ENCODE measurements around the gene GP9.
"Not testable (repeated sequence)": the region's sequence is repeated elsewhere in the genome, so short reads cannot be mapped to it uniquely, and the experiment has no call there.

Gene GP9

GRCh38 chr3:129063841-129064482 lies 3.4 kb downstream of the GP9 start:
- Histone ChIP-seq H3K4me1 (no peaks in the 10 kb centered on the region), H3K36me3 (replicated peaks) (no peaks in the 10 kb centered on the region), H3K4me3 (no peak overlapping the region), H3K27me3 (ENCODE audit: low read depth) (no peaks in the 10 kb centered on the region), H3K9me3 (no peaks in the 10 kb centered on the region)
- DNase-seq (ENCODE audit: low spot score in 2 of 2) = no peak
- in situ Hi-C loops (cut with MboI; ENCODE audit: low sequenced_read_pairs) = no loop called here

- in situ Hi-C loops (cut with MboI; ENCODE audit: low sequenced_read_pairs) = no loop called here
- Histone ChIP-seq H3K27me3 (ENCODE audit: low read depth) (no peaks in the 10 kb centered on the region), H3K9me3 (no peaks in the 10 kb centered on the region), H3K36me3 (replicated peaks) (no peaks in the 10 kb centered on the region), H3K4me1 (no peaks in the 10 kb centered on the region), H3K4me3 (no peak overlapping the region)
- DNase-seq (ENCODE audit: low spot score in 2 of 2) = no peak
Observed at GRCh38 chr3:129065016-129065719, 4.6 kb downstream of the GP9 start.

- Histone ChIP-seq H3K4me1 (no peaks in the 10 kb centered on the region), H3K9me3 (no peaks in the 10 kb centered on the region), H3K4me3 (no peak overlapping the region), H3K36me3 (replicated peaks) (no peaks in the 10 kb centered on the region), H3K27me3 (ENCODE audit: low read depth) (no peaks in the 10 kb centered on the region)
- DNase-seq (ENCODE audit: low spot score in 2 of 2) = no peak
- in situ Hi-C loops (cut with MboI; ENCODE audit: low sequenced_read_pairs) = no loop called here
Observed at GRCh38 chr3:129065720-129066073, 5.1 kb downstream of the GP9 start.

- H3K9me3 ChIP-seq; H3K36me3 ChIP-seq (replicated peaks); H3K4me1 ChIP-seq; H3K4me3 ChIP-seq; H3K27me3 ChIP-seq (ENCODE audit: low read depth); DNase-seq (ENCODE audit: low spot score in 2 of 2); in situ Hi-C loops (cut with MboI; ENCODE audit: low sequenced_read_pairs): not testable (repeated sequence)
Observed at GRCh38 chr3:129067719-129068118, 7.1 kb downstream of the GP9 start.

- no peak for DNase-seq (ENCODE audit: low spot score in 2 of 2)
- no peaks in the 10 kb centered on the region for H3K9me3 ChIP-seq
- no peaks in the 10 kb centered on the region for H3K36me3 ChIP-seq (replicated peaks)
- H3K4me3 ChIP-seq = no peak overlapping the region
- no peaks in the 10 kb centered on the region for H3K27me3 ChIP-seq (ENCODE audit: low read depth)
- in situ Hi-C loops (cut with MboI; ENCODE audit: low sequenced_read_pairs) = no loop called here
- no peaks in the 10 kb centered on the region for H3K4me1 ChIP-seq
Observed at GRCh38 chr3:129068291-129068886, 7.8 kb downstream of the GP9 start.

GRCh38 chr3:129069313-129070085 lies 8.9 kb downstream of the GP9 start:
- H3K36me3 ChIP-seq (replicated peaks); H3K9me3 ChIP-seq: not testable (repeated sequence)

GRCh38 chr3:129070086-129070885 lies 9.7 kb downstream of the GP9 start:
- in situ Hi-C loops (cut with MboI; ENCODE audit: low sequenced_read_pairs) = no loop called here
- DNase-seq (ENCODE audit: low spot score in 2 of 2) = no peak
- Histone ChIP-seq H3K4me1 (no peaks in the 10 kb centered on the region), H3K36me3 (replicated peaks) (no peaks in the 10 kb centered on the region), H3K27me3 (ENCODE audit: low read depth) (no peaks in the 10 kb centered on the region), H3K4me3 (no peak overlapping the region), H3K9me3 (no peaks in the 10 kb centered on the region)

More at GRCh38 chr3:129069313-129070085, 8.9 kb downstream of the GP9 start:
- H3K4me1 ChIP-seq; in situ Hi-C loops (cut with MboI; ENCODE audit: low sequenced_read_pairs); DNase-seq (ENCODE audit: low spot score in 2 of 2); H3K27me3 ChIP-seq (ENCODE audit: low read depth); H3K4me3 ChIP-seq: not testable (repeated sequence)

GRCh38 chr3:129077222-129077621 lies 16.6 kb downstream of the GP9 start:
- in situ Hi-C loops (cut with MboI; ENCODE audit: low sequenced_read_pairs) = no loop called here
- no peaks in the 10 kb centered on the region for H3K9me3 ChIP-seq
- H3K4me3 ChIP-seq = no peak overlapping the region
- H3K27me3 ChIP-seq (ENCODE audit: low read depth) = no peaks in the 10 kb centered on the region
- no peaks in the 10 kb centered on the region for H3K4me1 ChIP-seq
- H3K36me3 ChIP-seq (replicated peaks) = no peaks in the 10 kb centered on the region
- DNase-seq (ENCODE audit: low spot score in 2 of 2) = no peak

GRCh38 chr3:129078510-129078909 lies 17.9 kb downstream of the GP9 start:
- no peaks in the 10 kb centered on the region for H3K4me1 ChIP-seq
- H3K9me3 ChIP-seq = no peaks in the 10 kb centered on the region
- no peak for DNase-seq (ENCODE audit: low spot score in 2 of 2)
- in situ Hi-C loops (cut with MboI; ENCODE audit: low sequenced_read_pairs) = no loop called here
- H3K4me3 ChIP-seq = no peak overlapping the region
- H3K36me3 ChIP-seq (replicated peaks) = no peaks in the 10 kb centered on the region
- no peaks in the 10 kb centered on the region for H3K27me3 ChIP-seq (ENCODE audit: low read depth)

GRCh38 chr3:129081503-129081902 lies 20.9 kb downstream of the GP9 start:
- Histone ChIP-seq H3K27me3 (ENCODE audit: low read depth) (no peaks in the 10 kb centered on the region), H3K4me3 (no peak overlapping the region), H3K36me3 (replicated peaks) (no peaks in the 10 kb centered on the region), H3K9me3 (no peaks in the 10 kb centered on the region), H3K4me1 (no peaks in the 10 kb centered on the region)
- no peak for DNase-seq (ENCODE audit: low spot score in 2 of 2)
- in situ Hi-C loops (cut with MboI; ENCODE audit: low sequenced_read_pairs) = no loop called here

- DNase-seq (ENCODE audit: low spot score in 2 of 2) = no peak
- Histone ChIP-seq H3K36me3 (replicated peaks) (no peaks in the 10 kb centered on the region), H3K9me3 (no peaks in the 10 kb centered on the region), H3K27me3 (ENCODE audit: low read depth) (no peaks in the 10 kb centered on the region), H3K4me1 (no peaks in the 10 kb centered on the region), H3K4me3 (no peak overlapping the region)
- in situ Hi-C loops (cut with MboI; ENCODE audit: low sequenced_read_pairs) = no loop called here
Observed at GRCh38 chr3:129082026-129082425, 21.4 kb downstream of the GP9 start.

GRCh38 chr3:129084501-129084900 lies 23.9 kb downstream of the GP9 start:
- in situ Hi-C loops (cut with MboI; ENCODE audit: low sequenced_read_pairs) = no loop called here
- no peak overlapping the region for H3K4me3 ChIP-seq
- no peak for DNase-seq (ENCODE audit: low spot score in 2 of 2)
- no peaks in the 10 kb centered on the region for H3K4me1 ChIP-seq
- H3K9me3 ChIP-seq = no peaks in the 10 kb centered on the region
- H3K36me3 ChIP-seq (replicated peaks) = no peaks in the 10 kb centered on the region
- H3K27me3 ChIP-seq (ENCODE audit: low read depth) = no peaks in the 10 kb centered on the region

GRCh38 chr3:129085165-129085715 lies 24.7 kb downstream of the GP9 start:
- no peak for DNase-seq (ENCODE audit: low spot score in 2 of 2)
- Histone ChIP-seq H3K27me3 (ENCODE audit: low read depth) (no peaks in the 10 kb centered on the region), H3K4me3 (no peak overlapping the region), H3K36me3 (replicated peaks) (no peaks in the 10 kb centered on the region), H3K4me1 (no peaks in the 10 kb centered on the region), H3K9me3 (no peaks in the 10 kb centered on the region)
- in situ Hi-C loops (cut with MboI; ENCODE audit: low sequenced_read_pairs) = no loop called here

All from HAP-1 (cell line).